GM19463 (cell line): Measurements from ENCODE around the gene CTIF.

Source experiments
- ATAC-seq: cut with Tn5 transposase; IDR thresholded peaks from one replicate; pipeline ENCODE4 v1.9.1; 2021; ENCODE audit warnings: mild to moderate bottlenecking, moderate library complexity; ENCODE audit not compliant: unreplicated experiment

CTIF gene

GRCh38 chr18:48599391-48599790 is 60.6 kb downstream of the CTIF start:
- no peak for ATAC-seq

- ATAC-seq = no peak
These were observed 61.2 kb downstream of the CTIF start for GRCh38 chr18:48600046-48600445.

GRCh38 chr18:48600456-48601090 is 61.7 kb downstream of the CTIF start:
- no peak for ATAC-seq

GRCh38 chr18:48601343-48601742 is 62.5 kb downstream of the CTIF start:
- no peak for ATAC-seq

GRCh38 chr18:48602759-48603390 is 64.0 kb downstream of the CTIF start:
- no peak for ATAC-seq

- ATAC-seq = peak; percentile 79
These were observed 66.6 kb downstream of the CTIF start for GRCh38 chr18:48605408-48605845.

- no peak for ATAC-seq
These were observed 68.5 kb downstream of the CTIF start for GRCh38 chr18:48607056-48607984.

GRCh38 chr18:48608581-48608980 is 69.8 kb downstream of the CTIF start:
- ATAC-seq = no peak

GRCh38 chr18:48609114-48609513 is 70.3 kb downstream of the CTIF start:
- ATAC-seq = no peak

GRCh38 chr18:48609820-48610815 is 71.3 kb downstream of the CTIF start:
- ATAC-seq = no peak

- no peak for ATAC-seq
These were observed 72.4 kb downstream of the CTIF start for GRCh38 chr18:48611203-48611602.

- no peak for ATAC-seq
These were observed 73.1 kb downstream of the CTIF start for GRCh38 chr18:48611785-48612480.

- no peak for ATAC-seq
These were observed 73.7 kb downstream of the CTIF start for GRCh38 chr18:48612511-48612910.

GRCh38 chr18:48612917-48613316 is 74.1 kb downstream of the CTIF start:
- no peak for ATAC-seq

- ATAC-seq = no peak
These were observed 75.0 kb downstream of the CTIF start for GRCh38 chr18:48613589-48614404.

- ATAC-seq = no peak
These were observed 77.0 kb downstream of the CTIF start for GRCh38 chr18:48615566-48616401.

- no peak for ATAC-seq
These were observed 77.8 kb downstream of the CTIF start for GRCh38 chr18:48616484-48617255.
